ENCODE results near the gene DSCAM.
A peak's percentile ranks its signal among the peaks of the same experiment; 100 is the strongest.

DSCAM gene

DNA sequence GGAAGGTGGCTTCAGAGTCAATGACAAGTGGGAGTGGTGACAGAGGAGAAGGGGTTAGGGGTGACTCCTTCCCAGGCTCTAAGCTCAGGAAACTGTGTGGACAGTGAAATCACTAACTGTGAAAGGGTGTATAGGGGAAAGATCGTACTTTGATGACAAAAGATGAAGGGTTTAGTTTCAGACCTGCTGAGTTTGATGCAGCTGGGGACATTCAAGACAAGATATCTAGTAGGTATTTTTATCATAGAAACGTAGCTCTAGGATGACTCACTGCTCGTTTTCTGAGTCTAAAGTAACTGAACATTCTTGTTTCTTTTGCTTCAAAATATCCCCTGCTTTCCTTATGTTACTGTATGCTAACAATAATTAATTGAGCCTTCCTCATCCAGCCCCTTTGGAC lies 830.7 kb downstream of the DSCAM start:
- H3K9ac ChIP-seq, result no peak overlapping the region
- H3K4me3 ChIP-seq, result no peak overlapping the region
- H3K4me1 ChIP-seq, result no peaks in the 10 kb centered on the region
- no peaks in the 10 kb centered on the region for H3K27me3 ChIP-seq
- no peak for TF ChIP-seq Cebpa-rat (IDR thresholded peaks at IDR 0.05)
- H3K27ac ChIP-seq, result no peak overlapping the region
- H3K4me2 ChIP-seq, result no peak overlapping the region
- peaks cover 5% of the 10 kb centered on the region; the same call in 1 of the 2 replicates for H3K9me3 ChIP-seq
- H4K20me1 ChIP-seq, result no peaks in the 10 kb centered on the region
- no peaks in the 10 kb centered on the region for H3K36me3 ChIP-seq

DNA sequence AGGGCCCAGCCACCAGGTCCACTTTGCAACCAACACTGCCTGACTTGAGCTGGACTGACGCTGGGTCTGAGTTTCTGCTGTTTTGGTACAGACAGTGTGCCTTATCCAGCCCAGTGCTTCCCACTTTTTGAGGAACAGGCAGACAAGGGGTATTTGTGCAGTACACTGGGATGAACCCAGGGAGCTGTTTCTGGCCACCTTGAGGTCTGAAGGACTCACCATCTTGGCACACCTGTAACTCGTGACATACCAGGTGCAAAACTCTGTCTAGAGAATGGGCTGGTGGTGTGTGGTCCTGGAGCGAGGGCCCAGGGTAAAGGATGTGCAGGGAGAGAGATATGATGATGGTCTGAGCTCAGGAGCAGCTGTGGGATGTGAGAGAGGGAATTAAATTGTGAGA lies 831.1 kb downstream of the DSCAM start:
- Histone ChIP-seq H3K4me1 (no peaks in the 10 kb centered on the region), H3K9me3 (peaks cover 5% of the 10 kb centered on the region; the same call in 1 of the 2 replicates), H3K4me2 (no peak overlapping the region), H3K36me3 (no peaks in the 10 kb centered on the region), H3K4me3 (no peak overlapping the region), H4K20me1 (no peaks in the 10 kb centered on the region), H3K27ac (no peak overlapping the region), H3K9ac (no peak overlapping the region), H3K27me3 (no peaks in the 10 kb centered on the region)
- no peak for TF ChIP-seq Cebpa-rat (IDR thresholded peaks at IDR 0.05)

DNA sequence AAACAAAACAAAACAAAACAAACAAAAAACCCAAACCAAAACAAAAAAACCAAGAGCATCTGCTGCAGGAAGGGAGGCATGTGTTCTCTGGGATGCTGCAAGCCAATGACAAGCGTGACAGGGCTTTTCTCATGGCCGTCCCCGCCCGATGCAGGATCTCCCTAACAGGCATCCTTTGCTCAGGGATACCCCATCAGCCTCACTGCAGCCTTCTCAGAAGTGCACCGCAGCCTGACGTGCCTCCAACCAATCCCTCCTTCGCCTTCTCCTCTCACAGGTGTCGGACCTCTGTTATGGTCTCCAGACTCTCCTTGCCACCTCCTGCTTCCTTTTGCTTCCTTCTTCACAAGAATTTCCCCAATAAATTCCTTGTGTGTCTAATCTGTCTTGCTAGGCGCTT lies 832.6 kb downstream of the DSCAM start:
- TF ChIP-seq Cebpa-rat (IDR thresholded peaks at IDR 0.05), result no peak
- H3K27ac ChIP-seq, result no peak overlapping the region
- no peak overlapping the region for H3K4me3 ChIP-seq
- H3K27me3 ChIP-seq, result no peaks in the 10 kb centered on the region
- no peaks in the 10 kb centered on the region for H4K20me1 ChIP-seq
- H3K36me3 ChIP-seq, result no peaks in the 10 kb centered on the region
- H3K9ac ChIP-seq, result no peak overlapping the region
- no peak overlapping the region for H3K4me2 ChIP-seq
- no peaks in the 10 kb centered on the region for H3K9me3 ChIP-seq
- no peaks in the 10 kb centered on the region for H3K4me1 ChIP-seq

DNA sequence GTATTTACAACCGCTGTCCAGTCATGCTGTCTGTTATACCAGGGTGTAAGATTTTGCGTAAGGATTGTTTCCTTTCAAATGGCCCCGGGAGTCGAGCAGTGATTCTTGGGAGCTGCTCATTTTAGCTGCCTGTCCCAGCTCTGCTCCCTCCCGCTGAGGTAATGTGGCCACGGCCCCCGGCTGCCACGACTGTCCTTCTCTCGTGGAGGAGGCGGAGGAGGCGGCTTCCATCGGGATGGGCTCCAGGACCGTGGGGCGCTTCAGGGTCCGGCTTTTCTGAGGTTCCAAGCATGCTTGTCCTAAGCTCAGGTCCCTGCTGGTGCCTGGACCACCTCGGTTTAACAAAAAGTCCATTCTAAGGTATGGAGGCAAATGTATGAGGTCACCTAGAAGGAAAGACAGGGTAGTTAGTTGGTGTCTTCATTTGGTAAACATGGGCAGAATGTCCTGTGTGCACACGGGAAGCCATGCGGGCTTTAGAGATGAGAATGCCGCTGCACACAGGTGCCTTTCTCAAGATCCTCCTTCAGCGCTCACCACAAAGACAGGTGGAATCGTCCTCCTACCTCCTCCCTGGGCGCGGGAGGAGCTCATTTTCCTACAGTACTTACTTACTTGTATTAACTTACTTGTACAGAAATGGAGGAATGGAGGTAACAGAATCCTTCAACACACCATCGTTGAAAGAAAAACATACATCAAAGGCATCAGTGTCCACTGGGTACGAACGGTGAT lies 833.8 kb downstream of the DSCAM start:
- no peak for TF ChIP-seq Cebpa-rat (IDR thresholded peaks at IDR 0.05)
- no peak overlapping the region for H3K27ac ChIP-seq
- H3K4me3 ChIP-seq, result no peak overlapping the region
- no peaks in the 10 kb centered on the region for H3K9me3 ChIP-seq
- H3K4me1 ChIP-seq, result no peaks in the 10 kb centered on the region
- H3K36me3 ChIP-seq, result no peaks in the 10 kb centered on the region
- no peak overlapping the region for H3K9ac ChIP-seq
- H4K20me1 ChIP-seq, result no peaks in the 10 kb centered on the region
- H3K4me2 ChIP-seq, result no peak overlapping the region
- H3K27me3 ChIP-seq, result no peaks in the 10 kb centered on the region

DNA sequence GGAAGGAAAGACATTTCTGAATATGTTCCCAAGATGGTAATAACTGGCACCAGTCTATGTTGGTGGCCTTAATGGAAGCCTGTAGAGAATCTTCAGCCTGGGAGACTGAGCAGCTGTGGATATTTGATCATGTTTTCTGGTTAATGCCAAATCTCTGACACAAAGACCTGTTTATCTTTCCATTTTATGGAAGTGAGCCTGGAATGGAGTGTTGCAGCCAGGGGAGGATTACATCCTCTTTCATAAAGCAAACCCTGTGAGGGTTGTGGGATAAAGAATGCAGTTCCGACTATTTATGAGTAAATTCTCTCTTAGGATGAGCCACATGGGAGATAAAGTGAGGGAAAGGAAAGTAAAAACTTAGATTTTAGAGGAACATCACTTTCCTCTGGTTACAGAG lies 835.6 kb downstream of the DSCAM start:
- Histone ChIP-seq H4K20me1 (no peaks in the 10 kb centered on the region), H3K27ac (no peak overlapping the region), H3K4me3 (no peak overlapping the region), H3K4me1 (no peaks in the 10 kb centered on the region), H3K36me3 (no peaks in the 10 kb centered on the region), H3K9me3 (no peaks in the 10 kb centered on the region), H3K9ac (no peak overlapping the region), H3K27me3 (no peaks in the 10 kb centered on the region), H3K4me2 (no peak overlapping the region)
- no peak for TF ChIP-seq Cebpa-rat (IDR thresholded peaks at IDR 0.05)

DNA sequence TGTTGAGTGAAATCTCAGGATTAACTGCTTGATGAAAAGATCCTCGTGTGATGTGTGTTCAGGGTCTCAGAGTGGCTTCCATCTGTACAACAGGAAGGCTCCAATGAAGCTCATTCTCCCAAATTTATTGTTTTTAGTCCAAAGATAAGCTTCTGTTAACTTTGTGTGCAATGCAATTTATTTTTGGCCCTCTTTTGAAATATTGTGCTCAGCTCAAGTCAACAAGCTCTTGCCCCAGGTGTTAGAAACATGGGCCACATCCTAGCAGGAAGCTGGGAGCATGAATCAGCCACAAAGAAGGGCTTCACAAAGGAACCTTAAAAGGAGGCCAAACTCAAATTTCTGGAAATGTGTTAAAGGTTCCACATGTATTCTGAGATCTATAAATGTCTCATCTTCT lies 844.0 kb downstream of the DSCAM start:
- Histone ChIP-seq H3K27me3 (no peaks in the 10 kb centered on the region), H3K36me3 (no peaks in the 10 kb centered on the region), H3K27ac (no peak overlapping the region), H3K4me1 (peaks cover 19% of the 10 kb centered on the region), H3K9me3 (no peaks in the 10 kb centered on the region), H3K9ac (no peak overlapping the region), H3K4me2 (peak overlapping the region; percentile 68), H4K20me1 (no peaks in the 10 kb centered on the region), H3K4me3 (no peak overlapping the region)
- TF ChIP-seq Cebpa-rat (IDR thresholded peaks at IDR 0.05), result no peak

DNA sequence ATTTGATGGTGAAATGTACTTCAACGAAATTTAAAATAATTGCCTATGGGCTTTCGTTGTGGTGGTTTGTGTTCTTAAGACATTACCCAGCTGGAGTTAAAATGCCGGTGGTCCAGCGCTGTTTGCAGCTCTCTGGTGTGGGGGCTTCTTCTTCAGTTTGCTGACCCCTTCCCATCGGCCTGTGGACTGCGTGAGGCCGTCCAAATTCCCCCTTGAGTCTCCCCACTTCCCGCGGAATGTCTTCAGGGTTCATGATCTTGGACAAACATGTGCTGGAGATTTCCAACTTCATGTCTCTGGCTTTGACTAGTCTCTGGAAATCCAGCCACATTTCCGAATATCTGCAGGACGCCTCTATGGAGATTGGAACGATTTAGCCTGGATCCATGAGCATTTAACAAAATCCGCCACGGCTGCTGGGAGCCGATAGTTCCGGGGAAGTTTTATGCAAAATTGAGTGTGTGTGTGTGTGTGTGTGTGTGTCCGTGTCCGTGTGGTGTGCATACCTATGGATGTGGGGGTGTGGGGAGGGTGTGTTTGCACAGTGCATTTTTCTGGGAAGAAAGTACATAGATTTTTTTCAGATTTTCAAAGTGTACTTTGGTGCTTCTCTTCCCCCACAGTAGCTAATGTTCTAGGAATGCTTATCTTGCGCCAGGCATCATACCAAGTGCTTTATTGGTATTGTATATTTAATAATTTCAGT lies 862.5 kb downstream of the DSCAM start:
- no peak for TF ChIP-seq Cebpa-rat (IDR thresholded peaks at IDR 0.05)
- Histone ChIP-seq H3K36me3 (no peaks in the 10 kb centered on the region), H3K4me1 (no peaks in the 10 kb centered on the region)

DNA sequence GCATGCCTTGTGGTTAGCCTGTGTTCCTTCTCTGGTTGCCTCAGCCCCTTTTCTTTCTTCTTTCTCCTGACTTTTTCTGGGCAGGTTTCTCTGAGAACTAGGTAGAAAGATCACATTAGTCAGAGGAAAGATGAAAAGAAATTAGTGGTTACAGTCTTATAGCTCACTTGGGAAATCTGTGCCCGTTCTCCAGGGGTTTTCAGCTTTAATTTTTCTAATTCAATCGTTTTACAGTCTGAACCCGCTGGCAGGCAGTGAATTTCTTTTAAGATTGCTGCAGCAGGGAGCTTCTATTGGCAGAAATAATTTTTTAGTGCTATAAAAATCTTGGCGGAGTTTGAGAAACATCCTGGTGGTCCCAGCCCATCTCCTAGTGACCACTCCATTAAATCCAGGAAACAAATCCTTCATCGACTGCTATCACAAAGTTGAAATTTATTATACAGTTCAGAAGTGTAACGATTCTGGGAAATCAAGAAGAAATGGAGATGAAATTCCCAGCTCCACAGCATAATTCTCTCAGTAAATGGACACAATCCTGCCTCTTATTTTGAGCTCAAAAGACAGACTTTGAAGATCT lies 866.6 kb downstream of the DSCAM start:
- H3K4me2 ChIP-seq, result no peak overlapping the region
- H3K27ac ChIP-seq, result no peak overlapping the region
- no peak for TF ChIP-seq Cebpa-rat (IDR thresholded peaks at IDR 0.05)
- no peaks in the 10 kb centered on the region for H3K36me3 ChIP-seq
- H3K27me3 ChIP-seq, result no peaks in the 10 kb centered on the region
- H3K9me3 ChIP-seq, result no peaks in the 10 kb centered on the region
- no peak overlapping the region for H3K4me3 ChIP-seq
- no peaks in the 10 kb centered on the region for H3K4me1 ChIP-seq
- H4K20me1 ChIP-seq, result no peaks in the 10 kb centered on the region
- no peak overlapping the region for H3K9ac ChIP-seq

More for the DNA sequence above, 862.5 kb downstream of the DSCAM start:
- Histone ChIP-seq H3K4me3 (no peak overlapping the region), H3K4me2 (no peak overlapping the region), H3K9me3 (no peaks in the 10 kb centered on the region), H3K27me3 (no peaks in the 10 kb centered on the region), H3K9ac (no peak overlapping the region), H4K20me1 (no peaks in the 10 kb centered on the region), H3K27ac (no peak overlapping the region)

DNA sequence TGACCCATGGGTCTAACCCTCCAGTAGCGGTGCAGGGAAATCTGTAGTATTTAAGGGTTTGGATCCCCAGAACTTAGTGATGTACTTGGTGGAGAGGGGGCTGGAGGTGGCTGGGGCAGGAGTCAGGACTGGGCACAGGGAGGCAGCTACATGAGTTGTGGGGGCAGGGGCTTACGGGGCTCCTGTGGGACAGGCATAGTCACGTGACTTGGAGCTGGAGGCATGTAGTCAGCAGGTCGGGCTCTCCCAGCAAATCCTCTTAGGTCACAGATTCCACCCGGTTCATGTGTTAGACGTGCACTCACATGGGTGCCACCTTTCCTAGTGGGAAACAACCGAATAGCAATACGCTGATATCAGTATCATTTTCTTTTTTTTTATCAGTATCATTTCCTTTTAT lies 867.6 kb downstream of the DSCAM start:
- H3K9me3 ChIP-seq, result no peaks in the 10 kb centered on the region
- no peaks in the 10 kb centered on the region for H3K4me1 ChIP-seq
- no peaks in the 10 kb centered on the region for H3K36me3 ChIP-seq
- no peak overlapping the region for H3K4me2 ChIP-seq
- no peak overlapping the region for H3K9ac ChIP-seq
- no peaks in the 10 kb centered on the region for H4K20me1 ChIP-seq
- TF ChIP-seq Cebpa-rat (IDR thresholded peaks at IDR 0.05), result no peak
- no peak overlapping the region for H3K4me3 ChIP-seq
- no peaks in the 10 kb centered on the region for H3K27me3 ChIP-seq
- no peak overlapping the region for H3K27ac ChIP-seq

DNA sequence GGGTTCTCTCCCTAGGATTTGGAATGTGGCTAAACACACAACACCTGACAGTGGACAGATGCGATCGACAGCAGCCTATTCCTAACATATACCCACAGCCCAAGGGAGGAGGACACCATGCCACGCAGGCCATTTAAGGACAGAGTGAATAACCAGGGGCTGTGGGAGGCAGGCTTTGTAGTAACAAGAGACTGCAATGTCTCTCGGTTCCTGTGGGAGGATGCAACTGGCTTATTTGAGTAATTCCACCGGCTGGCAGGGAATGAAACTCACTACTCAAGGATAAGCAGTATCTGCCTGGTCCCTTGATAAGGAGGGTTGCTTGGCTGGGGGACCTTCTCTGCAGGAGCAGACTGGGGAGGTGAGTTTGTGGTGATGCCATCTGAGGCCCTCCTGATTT lies 870.2 kb downstream of the DSCAM start:
- no peak overlapping the region for H3K9ac ChIP-seq
- H3K27me3 ChIP-seq, result no peaks in the 10 kb centered on the region
- H3K36me3 ChIP-seq, result no peaks in the 10 kb centered on the region
- H3K4me2 ChIP-seq, result no peak overlapping the region
- no peaks in the 10 kb centered on the region for H3K4me1 ChIP-seq
- no peaks in the 10 kb centered on the region for H4K20me1 ChIP-seq
- H3K4me3 ChIP-seq, result no peak overlapping the region
- no peaks in the 10 kb centered on the region for H3K9me3 ChIP-seq
- no peak overlapping the region for H3K27ac ChIP-seq
- no peak for TF ChIP-seq Cebpa-rat (IDR thresholded peaks at IDR 0.05)

Measured in BLaER1 (cell line).